Measurements from ENCODE around the gene IVD. TPM values are rescaled to one million over a fixed set of nuclear protein-coding genes. Genes with fewer than 3 reads are reported as not detected.
A peak's percentile ranks its signal among the peaks of the same experiment; 100 is the strongest.

Gene IVD
- total and polyA plus RNA-seq, 9 of the 15 experiments (the other 6 are each of a cell fraction or from before 2014, with no cell fraction given): 0.15 to 4.5 (median 2.4) TPM

- TF ChIP-seq JUN (IDR thresholded peaks at IDR 0.05; ENCODE audit: borderline replicate concordance, low read depth, low read length) (no peak), JUN (CRISPR knock-in tag; IDR thresholded peaks at IDR 0.05; ENCODE audit: borderline replicate concordance) (no peak), MAZ (CRISPR knock-in tag; conservative IDR thresholded peaks at IDR 0.05 in 1 of 2, IDR thresholded peaks at IDR 0.05 in 1 of 2) (no peak), KAT7 (CRISPR knock-in tag; IDR thresholded peaks at IDR 0.05; ENCODE audit: borderline replicate concordance) (no peak), ZBTB17 (CRISPR knock-in tag; IDR thresholded peaks at IDR 0.05) (no peak), NRF1 (conservative IDR thresholded peaks at IDR 0.05 in 1 of 2, IDR thresholded peaks at IDR 0.05 in 1 of 2) (no peak), RBM14 (IDR thresholded peaks at IDR 0.05; ENCODE audit: borderline replicate concordance, insufficient read depth, low read depth, low read length) (no peak)
Measured at GRCh38 chr15:40448354-40448753, 42.8 kb downstream of the IVD start (continued).

- in situ Hi-C loops (cut with MboI): no loop called here
- H3K79me2 ChIP-seq (ENCODE audit: control insufficient read depth, insufficient read depth, low read length): peaks cover 92% of the 10 kb centered on the region
- no peak overlapping the region for H3K27ac ChIP-seq (ENCODE audit: extremely low read depth, low read depth, low read length)
- DNase-seq (ENCODE audit: extremely low read depth in 1 of 4, low spot score in 3 of 4) (no peak), FAIRE-seq (no peak), ATAC-seq (no peak)
- H3K4me3 ChIP-seq: no peak overlapping the region
- ChIA-PET POLR2A (interaction anchor here (0.6 to 9.5 kb wide), 6 partner anchors 7 to 398 kb away, joined by 3 to 89 read pairs (median 4); partner anchors contain the start of genes BAHD1 and CHST14), CTCF (ENCODE audit: low intra/inter-chr PET ratio) (interaction anchor here (0.7 kb wide), 1 partner anchor 87 kb away, joined by 3 read pairs; no protein-coding TSS in a partner anchor)
- peaks cover 21% of the 10 kb centered on the region; the same call in 2 of the 3 replicates for H3K36me3 ChIP-seq (ENCODE audit: control insufficient read depth, insufficient read depth, low read length)
- peaks cover 12% of the 10 kb centered on the region for H3K9me1 ChIP-seq (ENCODE audit: control insufficient read depth, insufficient read depth, low read length)
- no peak overlapping the region for H2AFZ ChIP-seq (ENCODE audit: low read depth, low read length)
- H3K27me3 ChIP-seq (ENCODE audit: control insufficient read depth in 2 of 2, insufficient read depth in 2 of 2, low read length in 2 of 2): no peaks in the 10 kb centered on the region
- intact Hi-C loops (cut with micrococcal nuclease): no loop called here
- no peak overlapping the region for H3K4me2 ChIP-seq (ENCODE audit: insufficient read depth, low read length)
- peaks cover 21 to 30% of the 10 kb centered on the region in 2 experiments for H3K4me1 ChIP-seq (replicated peaks in 1 of 2; ENCODE audit: control insufficient read depth in 2 of 2, insufficient read depth in 2 of 2, low read length in 2 of 2)
- H3K9me3 ChIP-seq (replicated peaks; ENCODE audit: control insufficient read depth, insufficient read depth, low read depth, low read length): no peaks in the 10 kb centered on the region
- BruUV-seq (replicated peaks): no TSS peak
- no peak for TF ChIP-seq NR2C2 (CRISPR knock-in tag; IDR thresholded peaks at IDR 0.05)
- TF ChIP-seq NR2C2 (tag; IDR thresholded peaks at IDR 0.05): no peak
- TF ChIP-seq ZBTB43 (CRISPR knock-in tag; IDR thresholded peaks at IDR 0.05): no peak
- TF ChIP-seq ATF3 (IDR thresholded peaks at IDR 0.05): peak; percentile 39; the same call in 1 of the 2 replicates
- TF ChIP-seq ATF3 (CRISPR knock-in tag; conservative IDR thresholded peaks at IDR 0.05): no peak
- TF ChIP-seq FOSL1 (tag; conservative IDR thresholded peaks at IDR 0.05): 0 out of 2 replicates have a peak, but pooled peaks have one; percentile 32
- H3K9ac ChIP-seq (ENCODE audit: insufficient read depth in 1 of 2, low read depth in 2 of 2, low read length in 2 of 2): no peak overlapping the region
- H4K20me1 ChIP-seq (replicated peaks; ENCODE audit: control insufficient read depth, insufficient read depth, low read length): peaks cover 49% of the 10 kb centered on the region
Measured at GRCh38 chr15:40449275-40449674, 43.7 kb downstream of the IVD start.
